ENCODE data around the gene ATP6V1C2.

DNA sequence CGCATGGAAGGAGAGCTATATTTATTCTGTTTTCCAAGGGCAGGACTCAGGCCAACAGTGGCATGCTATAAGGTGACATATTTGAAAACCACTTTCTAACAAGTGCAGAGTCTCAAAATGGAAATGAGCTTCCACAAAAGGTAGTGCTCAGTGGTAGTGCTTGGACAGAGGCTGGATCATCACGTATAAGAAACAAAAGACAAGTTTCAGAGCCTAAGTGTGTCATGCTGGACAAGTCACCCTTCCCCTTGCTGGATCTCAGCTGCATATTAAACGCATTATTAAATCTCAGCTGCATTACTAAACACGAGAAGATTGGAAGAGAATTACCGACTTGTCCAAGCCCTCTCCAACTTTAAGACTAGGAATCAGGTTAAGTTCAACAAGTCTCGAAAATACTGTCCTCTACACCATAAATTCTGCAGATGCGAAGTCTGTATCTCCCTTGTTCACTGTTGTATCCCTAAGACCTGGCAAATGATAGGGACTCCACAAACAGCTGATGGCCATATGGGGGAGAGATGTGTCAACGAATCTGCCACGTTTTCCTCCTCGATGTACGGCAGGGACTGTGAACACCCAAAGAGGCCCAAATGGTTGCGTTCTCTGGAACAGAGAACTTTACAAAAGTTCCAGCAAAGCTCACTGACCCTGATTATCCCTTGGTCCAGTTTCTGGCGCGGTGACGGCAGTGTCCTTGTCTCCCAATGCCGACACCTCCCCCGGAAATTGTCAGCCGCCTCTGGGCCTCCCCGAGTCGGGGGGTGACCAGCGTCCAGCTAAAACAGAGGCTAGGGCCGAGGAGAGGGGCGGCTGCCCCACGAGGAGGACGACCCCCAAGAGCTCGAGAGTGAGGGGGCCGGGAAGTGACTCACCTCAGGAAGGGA, 32.3 kb upstream of the ATP6V1C2 start:
- no peak for TF ChIP-seq POLR2A (IDR thresholded peaks at IDR 0.05)
- TF ChIP-seq, protein P1, sequence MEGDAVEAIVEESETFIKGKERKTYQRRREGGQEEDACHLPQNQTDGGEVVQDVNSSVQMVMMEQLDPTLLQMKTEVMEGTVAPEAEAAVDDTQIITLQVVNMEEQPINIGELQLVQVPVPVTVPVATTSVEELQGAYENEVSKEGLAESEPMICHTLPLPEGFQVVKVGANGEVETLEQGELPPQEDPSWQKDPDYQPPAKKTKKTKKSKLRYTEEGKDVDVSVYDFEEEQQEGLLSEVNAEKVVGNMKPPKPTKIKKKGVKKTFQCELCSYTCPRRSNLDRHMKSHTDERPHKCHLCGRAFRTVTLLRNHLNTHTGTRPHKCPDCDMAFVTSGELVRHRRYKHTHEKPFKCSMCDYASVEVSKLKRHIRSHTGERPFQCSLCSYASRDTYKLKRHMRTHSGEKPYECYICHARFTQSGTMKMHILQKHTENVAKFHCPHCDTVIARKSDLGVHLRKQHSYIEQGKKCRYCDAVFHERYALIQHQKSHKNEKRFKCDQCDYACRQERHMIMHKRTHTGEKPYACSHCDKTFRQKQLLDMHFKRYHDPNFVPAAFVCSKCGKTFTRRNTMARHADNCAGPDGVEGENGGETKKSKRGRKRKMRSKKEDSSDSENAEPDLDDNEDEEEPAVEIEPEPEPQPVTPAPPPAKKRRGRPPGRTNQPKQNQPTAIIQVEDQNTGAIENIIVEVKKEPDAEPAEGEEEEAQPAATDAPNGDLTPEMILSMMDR (IDR thresholded peaks at IDR 0.05), result no peak

Measured in lower leg skin (tissue), 3 donors.